Retinal pigment epithelial cell (primary cell): Measurements from ENCODE around the gene TEX19.
A peak's percentile ranks its signal among the peaks of the same experiment; 100 is the strongest.

Experiments
- DNase-seq: peaks from one replicate; pipeline ENCODE4 v3.0.0-alpha.2; 2010; ENCODE audit warnings: low read depth
- H3K4me3 ChIP-seq: 2 replicates; pipeline ENCODE4 v1.5.1; 2011; ENCODE audit warnings: mild to moderate bottlenecking, low read length, control low read depth, moderate library complexity
- CTCF ChIP-seq: conservative IDR thresholded peaks from 2 replicates; pipeline ENCODE4 v1.5.1; 2011; ENCODE audit warnings: low read depth, low read length, control low read depth, inconsistent platforms

TEX19 gene

GRCh38 chr17:82351254-82351712, 7.8 kb upstream of the TEX19 start:
- no peak overlapping the region for H3K4me3 ChIP-seq
- TF ChIP-seq CTCF, result no peak
- DNase-seq, result no peak

GRCh38 chr17:82351713-82352488, 7.1 kb upstream of the TEX19 start:
- TF ChIP-seq CTCF, result peak; percentile 90
- H3K4me3 ChIP-seq, result no peak overlapping the region
- peak; percentile 54 for DNase-seq

GRCh38 chr17:82353484-82353883, 5.6 kb upstream of the TEX19 start:
- TF ChIP-seq CTCF, result no peak

GRCh38 chr17:82354804-82355308, 4.2 kb upstream of the TEX19 start:
- no peak for TF ChIP-seq CTCF
- DNase-seq, result no peak
- no peak overlapping the region for H3K4me3 ChIP-seq

More at GRCh38 chr17:82353484-82353883, 5.6 kb upstream of the TEX19 start:
- no peak for DNase-seq
- no peak overlapping the region for H3K4me3 ChIP-seq

- H3K4me3 ChIP-seq, result no peak overlapping the region
- no peak for TF ChIP-seq CTCF
- DNase-seq, result peak; percentile 53
Measured at GRCh38 chr17:82355770-82356427, 3.1 kb upstream of the TEX19 start.

- DNase-seq, result no peak
- peak; percentile 2 for TF ChIP-seq CTCF
- H3K4me3 ChIP-seq, result no peak overlapping the region
Measured at GRCh38 chr17:82356845-82357355, 2.1 kb upstream of the TEX19 start.
